ENCODE results near the gene ZNF620.
"Not testable (repeated sequence)": the region's sequence is repeated elsewhere in the genome, so short reads cannot be mapped to it uniquely, and the experiment has no call there.

Gene ZNF620

DNA sequence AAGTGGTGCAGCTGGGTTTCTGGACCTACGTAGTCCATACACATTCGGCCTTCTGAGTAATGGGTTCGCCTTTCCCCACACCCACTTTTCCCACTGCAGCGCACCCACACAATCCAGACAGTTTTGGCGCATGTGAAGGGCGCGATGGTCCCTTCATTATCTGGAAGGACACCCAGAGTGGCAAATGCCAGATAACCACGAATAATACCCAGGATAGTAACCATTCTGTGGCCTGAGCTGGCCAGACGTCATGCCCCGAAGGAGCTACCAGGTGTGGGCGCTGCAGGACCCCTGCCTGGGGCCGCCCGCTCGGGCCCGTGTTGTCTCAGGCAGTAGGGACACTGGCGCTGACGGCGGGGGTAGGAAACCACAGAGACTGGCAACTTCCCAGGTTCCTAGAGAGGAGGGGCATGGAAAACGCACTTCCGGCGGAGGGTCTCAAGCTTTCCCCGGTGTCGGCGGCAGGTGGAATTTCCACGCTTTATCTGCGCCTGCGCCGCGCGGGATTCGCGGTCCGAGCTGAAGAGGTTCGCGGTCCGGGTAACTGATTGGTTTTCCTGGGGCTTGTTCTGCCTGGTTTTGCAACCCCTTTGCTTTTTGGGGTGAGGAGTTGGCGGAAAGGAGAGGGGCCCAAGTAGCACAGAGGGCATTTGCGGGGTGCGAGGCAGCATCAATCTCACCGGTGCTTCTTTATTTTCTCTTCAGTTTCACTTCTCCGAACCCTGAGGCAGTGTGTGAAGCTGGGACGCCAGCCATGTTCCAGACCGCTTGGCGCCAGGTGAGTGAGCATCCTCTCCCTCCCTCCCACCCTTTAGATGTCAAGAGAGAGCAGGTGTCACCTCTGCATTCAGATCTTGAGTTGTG, at the start of gene ZNF620:
Gene ZNF620 (plus strand): TSS at position 441 of the 864 bp plus-strand sequence. CDS start 314 bp downstream, at position 755.
- no peak for FAIRE-seq

DNA sequence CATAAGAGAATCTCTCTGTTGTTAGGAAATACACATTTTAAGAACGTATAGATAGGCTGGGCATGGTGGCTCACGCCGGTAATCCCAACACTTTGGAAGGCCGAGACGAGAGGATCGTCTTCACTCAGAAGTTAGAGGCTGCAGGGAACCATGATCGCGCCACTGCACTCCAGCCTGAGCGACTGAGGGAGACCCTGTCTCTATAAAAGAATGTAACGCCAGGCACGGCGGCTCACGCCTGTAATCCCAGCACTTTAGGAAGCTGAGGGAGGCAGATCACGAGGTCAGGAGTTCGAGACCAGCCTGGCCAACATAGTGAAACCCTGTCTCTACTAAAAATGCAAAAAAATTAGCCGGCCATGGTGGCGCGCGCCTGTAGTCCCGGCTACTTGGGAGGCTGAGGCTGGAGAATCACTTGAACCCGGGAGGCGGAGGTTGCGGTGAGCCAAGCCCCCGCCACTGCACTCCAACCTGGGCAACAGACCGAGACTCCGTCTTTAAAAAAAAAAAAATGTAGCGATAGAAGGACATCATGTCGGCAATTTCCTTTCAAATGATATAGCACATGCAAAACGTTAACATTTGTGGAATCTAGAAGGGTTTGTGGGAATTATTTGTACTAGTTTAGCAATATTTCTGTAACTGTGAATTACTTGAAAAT, 49.4 kb upstream of the ZNF620 start:
- FAIRE-seq = no peak

DNA sequence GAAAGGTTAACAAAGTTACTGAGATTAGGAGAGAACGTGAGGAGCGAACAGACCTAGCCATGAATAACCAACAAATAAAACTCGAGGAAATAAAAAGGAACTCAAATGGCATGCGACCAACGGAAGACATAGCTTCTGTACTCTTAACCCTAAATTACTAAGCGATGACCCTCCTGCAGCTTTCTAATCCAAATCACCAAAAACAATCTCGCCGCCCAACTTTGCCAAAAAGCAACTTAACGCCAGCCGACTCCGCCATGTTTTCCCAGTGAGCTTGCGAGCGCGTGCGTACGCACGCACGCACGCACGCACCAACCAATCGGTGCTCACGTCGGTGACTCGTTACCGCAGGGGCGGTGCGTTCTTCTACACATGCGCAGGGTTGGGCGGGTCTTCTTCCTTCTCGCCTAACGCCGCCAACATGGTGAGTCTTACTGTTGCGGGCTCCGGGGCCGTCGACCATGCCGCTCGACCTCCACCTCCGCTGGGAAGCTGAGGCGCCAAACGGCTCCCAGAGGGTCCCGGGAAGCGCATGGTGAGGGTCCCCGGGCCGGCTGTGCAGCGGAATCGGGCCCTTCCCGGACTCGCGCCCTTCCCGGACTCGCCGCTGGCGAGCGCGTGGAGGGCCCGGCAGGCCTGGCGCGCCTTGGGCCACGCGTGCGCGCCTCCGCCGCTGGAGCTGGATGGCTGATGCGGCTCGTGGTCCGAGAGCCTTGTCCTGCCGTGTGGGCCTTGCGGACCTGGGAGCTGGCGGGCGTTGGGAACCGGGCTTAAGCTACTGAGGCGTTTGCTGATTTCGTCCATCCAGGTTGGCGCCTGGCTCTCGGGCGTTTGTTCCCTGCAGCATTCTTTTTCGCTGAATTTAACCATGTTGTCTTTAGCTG, 48.7 kb upstream of the ZNF620 start, which contains the start of gene RPL14:
Gene RPL14 (plus strand): TSS at position 400 of the 884 bp plus-strand sequence. CDS start 133 bp downstream, at position 533.
- peak; percentile 37 for FAIRE-seq

DNA sequence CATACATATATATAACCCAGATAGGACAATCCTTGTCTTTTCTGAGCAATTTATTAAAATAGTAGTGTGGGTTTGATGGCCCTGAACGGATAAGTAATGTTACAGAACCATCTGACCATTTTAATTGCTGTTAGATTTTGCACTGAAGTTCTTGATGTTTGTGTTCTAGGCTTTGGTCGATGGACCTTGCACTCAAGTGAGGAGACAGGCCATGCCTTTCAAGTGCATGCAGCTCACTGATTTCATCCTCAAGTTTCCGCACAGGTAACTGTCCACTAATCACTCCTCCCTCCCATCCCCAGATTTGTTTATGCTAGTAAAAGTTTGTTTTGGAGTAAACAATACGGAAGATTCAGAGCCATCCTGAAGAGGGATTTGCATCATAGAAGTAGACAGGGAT, 47.4 kb upstream of the ZNF620 start:
- FAIRE-seq = no peak

DNA sequence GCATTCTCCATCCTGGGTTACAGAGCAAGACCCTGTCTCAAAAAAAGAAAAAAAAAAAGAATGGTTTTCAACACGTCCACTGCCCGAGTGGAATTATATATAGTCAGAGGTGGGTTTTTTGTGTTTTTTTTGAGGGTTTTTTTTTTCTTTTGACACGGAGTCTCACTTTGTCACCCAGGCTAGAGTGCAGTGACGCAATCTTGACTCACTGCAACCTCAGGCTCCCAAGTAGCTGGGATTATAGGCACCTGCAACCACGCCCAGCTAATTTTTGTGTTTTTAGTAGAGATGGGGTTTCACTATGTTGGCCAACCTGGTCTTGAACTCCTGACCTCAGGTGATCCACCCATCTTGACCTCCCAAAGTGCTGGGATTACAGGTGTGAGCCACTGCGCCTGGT, 45.4 kb upstream of the ZNF620 start:
- FAIRE-seq = not testable (repeated sequence)

DNA sequence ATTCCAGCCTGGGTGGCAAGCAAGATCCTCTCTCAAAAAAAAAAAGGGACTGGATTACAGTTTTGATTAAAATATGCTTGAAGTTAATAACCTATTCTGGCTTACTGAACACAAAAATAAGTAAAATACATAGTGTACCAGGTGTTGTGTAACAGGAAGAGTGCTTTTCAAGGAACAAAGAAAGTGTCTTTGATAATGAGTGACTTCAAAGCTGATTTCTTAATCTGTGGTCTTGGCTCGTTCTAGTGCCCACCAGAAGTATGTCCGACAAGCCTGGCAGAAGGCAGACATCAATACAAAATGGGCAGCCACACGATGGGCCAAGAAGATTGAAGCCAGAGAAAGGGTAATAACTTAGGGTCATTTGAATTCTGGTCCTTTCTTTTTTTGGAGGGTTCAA, 44.7 kb upstream of the ZNF620 start:
- FAIRE-seq = no peak

DNA sequence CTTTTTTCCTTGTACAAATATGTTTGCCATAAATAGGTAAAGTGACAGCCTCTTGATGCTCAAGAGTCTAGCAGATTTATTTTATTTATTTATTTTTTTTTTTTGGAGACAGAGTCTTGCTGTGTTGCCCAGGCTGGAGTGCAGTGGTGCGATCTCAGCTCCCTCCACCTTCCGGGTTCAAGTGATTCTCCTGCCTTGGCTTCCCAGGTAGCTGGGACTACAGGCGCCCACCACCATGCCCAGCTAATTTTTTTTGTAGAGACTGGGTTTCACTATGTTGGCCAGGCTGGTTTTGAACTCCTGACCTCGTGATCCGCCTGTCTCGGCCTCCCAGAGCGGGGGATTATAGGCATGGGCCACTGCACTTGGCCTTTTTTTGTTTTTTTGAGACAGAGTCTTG, 43.0 kb upstream of the ZNF620 start:
- not testable (repeated sequence) for FAIRE-seq

DNA sequence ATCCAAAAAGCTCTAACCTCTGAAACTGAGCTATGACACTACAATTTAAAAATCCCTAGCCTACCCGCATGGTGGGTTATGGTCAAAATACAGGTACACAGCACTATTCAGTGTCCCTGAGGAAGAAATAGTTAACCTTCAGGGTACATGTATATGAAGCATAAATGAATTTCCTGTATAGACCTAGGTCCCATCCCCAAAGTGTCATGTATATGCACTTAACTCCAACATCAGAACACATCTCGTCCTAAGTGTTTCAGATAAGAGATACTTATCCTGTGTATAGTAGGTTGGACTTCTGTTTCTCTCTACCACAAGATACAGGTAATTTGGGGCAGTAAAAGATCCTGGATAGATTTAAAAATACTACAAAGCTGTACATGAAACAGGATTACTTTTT, 42.3 kb upstream of the ZNF620 start:
- no peak for FAIRE-seq

DNA sequence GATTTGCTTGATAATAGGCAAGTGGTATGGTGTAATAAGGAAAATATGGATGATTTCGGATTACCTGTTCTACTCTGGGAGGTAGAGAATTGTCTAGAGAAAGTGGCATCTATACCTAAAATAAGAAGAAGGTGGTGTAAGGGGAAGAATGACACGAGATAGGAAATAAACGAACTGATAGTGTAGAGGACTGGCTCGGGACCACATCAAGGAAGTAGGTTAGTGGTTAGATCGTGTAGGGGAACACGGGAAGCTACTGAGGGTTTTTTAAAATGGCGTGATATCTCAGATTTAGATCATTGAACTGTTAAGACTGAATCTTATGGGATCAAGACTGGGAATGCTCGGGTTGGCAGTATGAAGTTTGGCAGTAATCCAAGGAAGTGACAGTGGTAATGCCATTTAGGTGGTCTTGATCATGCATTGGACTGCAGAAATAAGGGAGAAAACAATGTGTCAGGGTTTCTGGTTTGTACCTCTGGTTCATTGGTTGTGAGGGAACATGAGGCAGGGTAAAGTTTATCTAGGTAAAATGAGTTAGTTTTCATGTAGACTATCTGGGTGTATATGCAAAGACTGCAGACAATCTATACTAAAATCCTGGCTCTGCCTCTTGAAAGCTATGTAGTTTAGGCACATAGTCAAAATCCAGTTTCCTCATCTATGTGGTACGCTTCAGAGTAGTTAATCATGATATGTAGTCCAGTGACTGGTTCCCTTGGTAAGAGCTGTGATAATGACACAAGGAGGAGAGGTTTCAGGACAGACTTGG, 41.3 kb upstream of the ZNF620 start:
- no peak for FAIRE-seq

DNA sequence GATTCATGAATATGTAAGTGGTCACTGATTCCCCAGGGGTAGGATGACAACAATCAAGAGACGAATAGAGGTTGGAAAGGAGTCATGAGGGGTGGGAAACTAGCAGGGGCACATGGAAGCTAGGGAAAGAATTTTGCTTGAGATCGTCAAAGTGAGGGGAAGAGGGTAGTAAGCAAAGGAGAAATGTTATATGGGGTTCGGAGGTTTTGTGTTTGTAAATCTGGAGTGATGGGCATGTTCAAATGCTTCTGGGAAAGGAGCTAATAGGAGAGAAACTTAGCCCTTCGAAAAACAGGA, 40.8 kb upstream of the ZNF620 start:
- no peak for FAIRE-seq

DNA sequence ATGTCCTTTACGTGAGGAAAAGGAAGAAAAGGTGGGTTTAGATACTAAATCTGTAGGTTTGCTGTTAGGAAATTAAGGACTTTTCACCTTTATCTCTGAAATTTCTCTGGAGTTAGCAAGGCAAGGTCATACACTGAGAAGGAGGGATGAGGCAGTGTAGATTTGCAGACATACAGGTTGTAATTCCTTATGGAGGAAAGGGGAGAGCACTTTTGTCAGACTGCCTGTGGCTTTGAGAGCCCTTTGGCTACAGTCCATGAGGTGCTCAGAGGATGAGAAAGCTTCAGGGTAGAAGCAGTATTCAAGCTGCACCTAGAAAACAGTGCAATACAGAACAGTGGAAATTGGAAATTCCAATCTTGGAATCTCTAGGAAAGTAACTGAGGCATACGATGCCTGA, 40.4 kb upstream of the ZNF620 start:
- FAIRE-seq = no peak

DNA sequence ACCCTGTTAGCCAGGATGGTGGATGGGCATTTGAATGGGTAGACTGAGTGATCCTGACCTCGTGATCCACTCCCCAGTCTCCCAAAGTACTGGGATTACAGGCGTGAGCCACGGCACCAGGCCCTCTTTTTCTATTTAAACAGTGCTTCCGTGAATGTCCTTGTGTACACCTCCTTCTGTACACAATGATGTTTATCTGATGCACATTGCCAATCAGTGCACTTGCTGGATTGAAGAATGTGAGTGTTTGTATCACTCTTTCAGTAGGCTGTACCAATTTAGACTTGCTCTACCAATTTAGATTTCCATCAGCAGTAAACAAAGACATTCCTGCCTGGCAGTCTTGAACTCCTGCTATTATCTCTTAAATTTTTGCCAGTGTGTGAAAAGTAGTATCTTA, 37.8 kb upstream of the ZNF620 start:
- no peak for FAIRE-seq

DNA sequence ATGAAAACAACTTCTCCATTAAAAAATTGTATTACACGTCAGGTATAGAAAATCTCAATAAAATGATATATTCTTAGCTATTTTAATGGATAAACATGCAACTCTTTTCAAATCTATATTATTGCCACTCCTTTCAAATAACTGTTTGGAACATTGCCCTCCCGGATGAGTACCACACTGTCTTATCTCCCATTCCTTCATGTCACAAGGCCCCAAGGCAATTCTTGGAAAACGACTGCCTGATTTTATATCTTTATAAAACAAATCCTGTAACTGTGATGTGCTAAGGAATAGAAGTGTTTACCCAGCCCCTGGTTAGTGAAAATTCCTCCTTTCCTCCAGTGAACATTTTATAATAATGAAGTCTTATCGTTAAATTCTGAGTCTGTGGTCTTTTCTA, 35.1 kb upstream of the ZNF620 start:
- FAIRE-seq = no peak

DNA sequence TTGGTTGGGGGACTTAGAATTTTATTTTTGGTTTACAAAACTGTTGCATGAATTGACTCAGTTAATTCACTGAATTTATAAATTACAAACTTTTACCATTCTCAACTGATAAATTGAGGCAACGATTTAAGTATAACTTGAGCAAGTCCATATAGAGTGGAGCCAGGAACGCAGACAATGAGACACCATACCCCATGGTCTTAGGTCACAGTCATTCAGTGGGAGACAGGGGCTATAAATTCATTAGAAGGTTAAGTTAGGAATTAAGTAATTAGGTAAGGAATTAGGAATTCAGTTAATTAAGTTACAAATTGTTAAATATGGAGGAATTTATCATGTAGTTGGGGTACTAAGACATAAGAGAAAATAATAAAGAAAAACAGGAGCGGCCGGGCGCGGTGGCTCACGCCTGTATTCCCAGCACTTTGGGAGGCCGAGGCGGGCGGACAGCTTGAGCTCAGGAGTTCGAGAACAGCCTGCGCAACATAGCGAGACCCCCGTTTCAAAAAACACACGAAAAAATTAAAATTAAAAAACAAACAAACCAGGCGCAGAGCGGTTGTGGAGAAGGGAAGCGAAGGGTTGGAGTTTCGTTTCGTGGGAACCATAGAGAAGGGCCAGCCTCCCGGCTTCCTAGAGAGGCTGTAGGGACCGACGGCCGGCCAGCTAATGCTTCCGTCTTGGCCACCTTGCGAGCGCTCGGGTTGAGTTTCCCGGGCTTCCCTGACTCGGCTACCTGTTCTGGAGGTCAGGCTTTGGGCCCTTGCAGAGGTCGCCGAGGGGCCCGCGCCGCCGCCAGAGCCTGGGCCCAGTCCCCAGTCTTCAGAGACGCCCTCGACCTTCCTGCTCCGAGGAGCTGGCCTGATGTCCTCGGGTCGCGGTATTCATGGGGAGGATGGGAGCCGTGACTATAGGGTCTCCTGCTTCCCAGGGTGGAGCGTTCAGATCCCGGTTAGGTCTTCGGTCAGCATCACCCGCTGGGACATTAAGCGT, 29.1 kb upstream of the ZNF620 start, which contains the start of gene ZNF619:
Gene ZNF619 (plus strand): TSS at position 645 of the 993 bp plus-strand sequence. CDS start 858 bp downstream, outside the sequence.
- FAIRE-seq = no peak

DNA sequence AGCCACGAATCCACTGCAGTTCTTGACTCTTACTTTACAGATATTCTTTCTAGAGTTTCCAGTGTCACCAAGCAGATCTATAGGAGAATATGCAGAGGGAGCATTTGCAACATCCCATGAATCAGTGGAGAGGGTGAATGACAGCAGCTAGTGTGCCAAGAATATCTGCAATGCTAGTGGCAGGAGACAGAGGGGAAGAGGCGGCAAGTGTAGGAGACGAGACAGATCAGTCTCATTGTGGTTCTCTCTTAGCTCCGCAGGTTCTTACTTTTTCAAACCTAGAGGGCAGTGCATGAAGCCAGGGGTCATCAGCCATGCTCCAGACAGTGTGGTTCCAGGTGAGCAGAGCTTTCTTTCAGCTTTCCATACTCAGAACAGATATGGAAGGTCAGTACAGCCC, 28.2 kb upstream of the ZNF620 start:
- no peak for FAIRE-seq

DNA sequence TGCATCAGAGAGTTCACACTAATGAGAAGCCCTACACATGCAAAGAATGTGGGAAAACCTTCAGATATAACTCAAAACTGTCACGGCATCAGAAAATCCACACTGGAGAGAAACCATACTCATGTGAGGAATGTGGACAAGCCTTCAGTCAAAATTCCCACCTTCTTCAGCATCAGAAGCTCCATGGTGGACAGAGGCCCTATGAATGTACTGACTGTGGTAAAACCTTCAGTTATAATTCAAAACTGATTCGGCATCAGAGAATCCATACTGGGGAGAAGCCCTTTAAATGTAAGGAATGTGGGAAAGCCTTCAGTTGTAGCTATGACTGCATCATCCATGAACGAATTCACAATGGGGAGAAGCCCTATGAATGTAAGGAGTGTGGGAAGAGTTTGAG, 18.7 kb upstream of the ZNF620 start:
- no peak for FAIRE-seq

DNA sequence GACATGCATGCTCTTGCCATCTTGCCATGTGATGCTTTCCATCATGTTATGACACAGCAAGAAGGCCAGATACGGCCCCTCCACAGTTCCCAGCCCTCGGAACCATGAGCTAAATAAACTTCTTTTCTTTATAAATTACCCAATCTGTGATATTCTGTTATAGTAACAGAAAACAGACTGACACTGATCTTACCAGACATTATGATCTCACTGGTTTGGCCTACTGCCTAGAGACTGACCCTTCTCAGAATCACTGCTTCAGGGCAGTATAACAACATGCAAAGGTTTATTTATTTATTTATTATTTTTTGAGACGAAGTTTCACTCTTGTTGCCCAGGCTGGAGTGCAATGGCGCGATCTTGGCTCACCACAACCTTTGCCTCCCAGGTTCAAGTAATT, 14.9 kb upstream of the ZNF620 start:
- FAIRE-seq = no peak

DNA sequence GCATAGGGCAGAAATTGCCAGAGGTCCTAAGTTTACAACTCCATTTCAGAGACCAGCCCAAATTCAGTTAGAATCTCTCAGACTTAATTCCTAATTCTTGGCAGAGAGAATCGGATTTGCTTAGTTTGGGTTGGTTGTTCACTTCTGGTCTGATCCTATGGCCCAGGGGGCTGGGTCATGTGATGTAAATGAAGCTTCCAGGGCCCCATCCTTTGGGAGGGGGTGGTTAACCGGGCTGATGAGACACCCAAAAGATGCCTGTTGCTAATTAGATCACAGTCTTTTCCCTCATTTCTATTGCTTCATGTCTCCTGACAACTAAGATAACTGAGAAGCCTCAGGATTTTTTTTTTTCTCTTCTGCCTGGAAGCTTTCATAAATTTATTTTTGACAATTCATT, 11.1 kb upstream of the ZNF620 start:
- no peak for FAIRE-seq

DNA sequence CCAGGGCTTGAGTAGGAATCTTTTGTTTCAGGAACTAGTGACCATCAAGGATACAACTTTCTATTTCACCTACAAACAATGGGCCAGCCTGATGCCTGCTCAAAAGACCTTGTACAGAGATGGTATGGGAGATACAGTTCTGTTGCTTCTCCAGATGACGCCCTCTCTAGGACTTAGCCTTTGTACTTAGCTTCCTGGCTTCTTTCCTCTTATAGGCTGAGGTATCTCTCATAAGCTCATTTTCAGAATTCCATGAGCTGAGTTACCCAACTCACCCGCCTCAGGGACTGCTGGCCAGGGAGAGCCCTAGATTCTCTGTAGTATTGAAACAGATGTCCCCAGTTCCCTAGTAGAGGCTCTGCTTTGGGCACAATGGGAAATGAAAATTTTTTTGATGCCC, 8.6 kb upstream of the ZNF620 start:
- FAIRE-seq = no peak

DNA sequence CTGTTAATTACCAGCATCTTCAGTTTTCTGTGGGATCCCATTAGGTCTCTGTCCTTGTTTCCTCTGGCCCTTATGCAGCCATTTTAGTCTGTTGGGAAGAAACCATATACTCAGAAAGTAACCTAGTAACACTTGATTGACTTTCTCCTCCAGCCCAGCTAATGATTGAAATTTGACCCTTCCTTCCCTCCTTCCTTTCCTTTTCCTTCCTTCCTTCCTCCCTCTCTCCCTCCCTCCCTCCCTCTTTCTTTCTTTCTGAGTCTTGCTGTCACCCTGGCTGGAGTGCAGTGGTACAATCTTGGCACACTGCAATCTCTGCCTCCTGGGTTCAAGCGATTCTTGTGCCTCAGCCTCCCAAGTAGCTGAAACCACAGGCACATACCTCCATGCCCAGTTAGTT, 5.9 kb upstream of the ZNF620 start:
- FAIRE-seq = no peak

DNA sequence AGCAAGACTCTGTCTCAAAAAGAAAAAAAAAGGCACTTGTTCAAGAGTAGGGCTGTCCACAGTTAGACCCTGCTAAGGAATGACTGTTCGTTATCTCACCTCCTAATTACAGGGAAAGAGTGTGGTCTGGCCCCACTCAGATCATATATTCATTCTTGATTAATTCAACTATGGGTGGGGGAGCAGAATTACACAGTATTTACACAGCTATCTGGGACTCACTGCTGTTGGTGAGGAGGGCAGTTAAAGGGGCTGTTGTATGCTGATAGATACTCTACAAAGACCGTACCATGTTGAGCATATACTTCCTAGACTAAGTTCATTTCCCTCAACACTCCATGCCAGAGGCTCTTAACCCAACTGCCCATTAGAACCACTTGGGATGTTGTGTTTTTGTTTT, 3.8 kb upstream of the ZNF620 start:
- FAIRE-seq = no peak
